ENCODE results near the gene COL9A1. TPM values are rescaled to one million over a fixed set of nuclear protein-coding genes. Genes with fewer than 3 reads are reported as not detected.
"Not testable (repeated sequence)": the region's sequence is repeated elsewhere in the genome, so short reads cannot be mapped to it uniquely, and the experiment has no call there.

Gene COL9A1
- not detected for polyA plus RNA-seq (2012; ENCODE audit: low read depth, missing spikeins)

GRCh38 chr6:70303034-70303525 is at the start of gene COL9A1:
TSS of gene COL9A1 (minus strand) at chr6:70303084. CDS start at chr6:70302924, 160 bp downstream.
- FAIRE-seq (no peak), DNase-seq (ENCODE audit: insufficient read length, low spot score) (no peak)
- no peak for TF ChIP-seq POLR2AphosphoS5 (IDR thresholded peaks at IDR 0.05; ENCODE audit: low read depth, low read length)
- no peak for TF ChIP-seq POLR2A (IDR thresholded peaks at IDR 0.05; ENCODE audit: low read depth, low read length)
- TF ChIP-seq PAX5 (IDR thresholded peaks at IDR 0.05; ENCODE audit: insufficient read depth, low read length, severe bottlenecking): no peak
- no peak for TF ChIP-seq POU2F2 (IDR thresholded peaks at IDR 0.05; ENCODE audit: low read depth, low read length)
- TF ChIP-seq TAF1 (IDR thresholded peaks at IDR 0.05; ENCODE audit: low read depth, low read length): no peak
- TF ChIP-seq SPI1 (IDR thresholded peaks at IDR 0.05; ENCODE audit: low read depth, low read length): no peak

- FAIRE-seq (no peak), DNase-seq (ENCODE audit: insufficient read length, low spot score) (no peak)
- TF ChIP-seq TAF1 (IDR thresholded peaks at IDR 0.05; ENCODE audit: low read depth, low read length) (no peak), SPI1 (IDR thresholded peaks at IDR 0.05; ENCODE audit: low read depth, low read length) (no peak), PAX5 (IDR thresholded peaks at IDR 0.05; ENCODE audit: insufficient read depth, low read length, severe bottlenecking) (no peak), POU2F2 (IDR thresholded peaks at IDR 0.05; ENCODE audit: low read depth, low read length) (no peak), POLR2A (IDR thresholded peaks at IDR 0.05; ENCODE audit: low read depth, low read length) (no peak), POLR2AphosphoS5 (IDR thresholded peaks at IDR 0.05; ENCODE audit: low read depth, low read length) (no peak)
Measured at GRCh38 chr6:70351461-70351860, 48.6 kb upstream of the COL9A1 start.

- FAIRE-seq: no peak
- TF ChIP-seq PAX5 (IDR thresholded peaks at IDR 0.05; ENCODE audit: insufficient read depth, low read length, severe bottlenecking) (no peak), POLR2A (IDR thresholded peaks at IDR 0.05; ENCODE audit: low read depth, low read length) (no peak), POLR2AphosphoS5 (IDR thresholded peaks at IDR 0.05; ENCODE audit: low read depth, low read length) (no peak), SPI1 (IDR thresholded peaks at IDR 0.05; ENCODE audit: low read depth, low read length) (no peak)
Measured at GRCh38 chr6:70345619-70346018, 42.7 kb upstream of the COL9A1 start.

GRCh38 chr6:70343313-70343712 is 40.4 kb upstream of the COL9A1 start:
- TF ChIP-seq TAF1 (IDR thresholded peaks at IDR 0.05; ENCODE audit: low read depth, low read length): no peak
- TF ChIP-seq SPI1 (IDR thresholded peaks at IDR 0.05; ENCODE audit: low read depth, low read length): no peak
- TF ChIP-seq POLR2A (IDR thresholded peaks at IDR 0.05; ENCODE audit: low read depth, low read length): no peak
- no peak for TF ChIP-seq POU2F2 (IDR thresholded peaks at IDR 0.05; ENCODE audit: low read depth, low read length)
- no peak for TF ChIP-seq POLR2AphosphoS5 (IDR thresholded peaks at IDR 0.05; ENCODE audit: low read depth, low read length)
- no peak for TF ChIP-seq PAX5 (IDR thresholded peaks at IDR 0.05; ENCODE audit: insufficient read depth, low read length, severe bottlenecking)

More at GRCh38 chr6:70345619-70346018, 42.7 kb upstream of the COL9A1 start:
- DNase-seq (ENCODE audit: insufficient read length, low spot score): no peak

GRCh38 chr6:70339810-70340209 is 36.9 kb upstream of the COL9A1 start:
- DNase-seq (ENCODE audit: insufficient read length, low spot score); FAIRE-seq: not testable (repeated sequence)

More at GRCh38 chr6:70343313-70343712, 40.4 kb upstream of the COL9A1 start:
- FAIRE-seq (no peak), DNase-seq (ENCODE audit: insufficient read length, low spot score) (no peak)

- no peak for FAIRE-seq
- no peak for TF ChIP-seq POLR2A (IDR thresholded peaks at IDR 0.05; ENCODE audit: low read depth, low read length)
- TF ChIP-seq POLR2AphosphoS5 (IDR thresholded peaks at IDR 0.05; ENCODE audit: low read depth, low read length): no peak
- no peak for TF ChIP-seq PAX5 (IDR thresholded peaks at IDR 0.05; ENCODE audit: insufficient read depth, low read length, severe bottlenecking)
- no peak for TF ChIP-seq TAF1 (IDR thresholded peaks at IDR 0.05; ENCODE audit: low read depth, low read length)
- no peak for TF ChIP-seq SPI1 (IDR thresholded peaks at IDR 0.05; ENCODE audit: low read depth, low read length)
- TF ChIP-seq POU2F2 (IDR thresholded peaks at IDR 0.05; ENCODE audit: low read depth, low read length): no peak
- DNase-seq (ENCODE audit: insufficient read length, low spot score): no peak
Measured at GRCh38 chr6:70338775-70339174, 35.9 kb upstream of the COL9A1 start.

GRCh38 chr6:70337743-70338105 is 34.8 kb upstream of the COL9A1 start:
- FAIRE-seq: no peak
- no peak for DNase-seq (ENCODE audit: insufficient read length, low spot score)
- TF ChIP-seq POLR2A (IDR thresholded peaks at IDR 0.05; ENCODE audit: low read depth, low read length): no peak
- no peak for TF ChIP-seq SPI1 (IDR thresholded peaks at IDR 0.05; ENCODE audit: low read depth, low read length)
- no peak for TF ChIP-seq PAX5 (IDR thresholded peaks at IDR 0.05; ENCODE audit: insufficient read depth, low read length, severe bottlenecking)

GRCh38 chr6:70336996-70337742 is 34.3 kb upstream of the COL9A1 start:
- FAIRE-seq: no peak
- TF ChIP-seq SPI1 (IDR thresholded peaks at IDR 0.05; ENCODE audit: low read depth, low read length) (no peak), POLR2AphosphoS5 (IDR thresholded peaks at IDR 0.05; ENCODE audit: low read depth, low read length) (no peak), PAX5 (IDR thresholded peaks at IDR 0.05; ENCODE audit: insufficient read depth, low read length, severe bottlenecking) (no peak), POU2F2 (IDR thresholded peaks at IDR 0.05; ENCODE audit: low read depth, low read length) (no peak), POLR2A (IDR thresholded peaks at IDR 0.05; ENCODE audit: low read depth, low read length) (no peak), TAF1 (IDR thresholded peaks at IDR 0.05; ENCODE audit: low read depth, low read length) (no peak)
- no peak for DNase-seq (ENCODE audit: insufficient read length, low spot score)

GRCh38 chr6:70327036-70327435 is 24.2 kb upstream of the COL9A1 start:
- no peak for DNase-seq (ENCODE audit: insufficient read length, low spot score)
- no peak for TF ChIP-seq PAX5 (IDR thresholded peaks at IDR 0.05; ENCODE audit: insufficient read depth, low read length, severe bottlenecking)
- no peak for TF ChIP-seq POU2F2 (IDR thresholded peaks at IDR 0.05; ENCODE audit: low read depth, low read length)
- no peak for TF ChIP-seq TAF1 (IDR thresholded peaks at IDR 0.05; ENCODE audit: low read depth, low read length)
- TF ChIP-seq SPI1 (IDR thresholded peaks at IDR 0.05; ENCODE audit: low read depth, low read length): no peak
- no peak for TF ChIP-seq POLR2AphosphoS5 (IDR thresholded peaks at IDR 0.05; ENCODE audit: low read depth, low read length)
- TF ChIP-seq POLR2A (IDR thresholded peaks at IDR 0.05; ENCODE audit: low read depth, low read length): no peak
- no peak for FAIRE-seq

- DNase-seq (ENCODE audit: insufficient read length, low spot score) (no peak), FAIRE-seq (no peak)
- TF ChIP-seq POU2F2 (IDR thresholded peaks at IDR 0.05; ENCODE audit: low read depth, low read length) (no peak), TAF1 (IDR thresholded peaks at IDR 0.05; ENCODE audit: low read depth, low read length) (no peak), PAX5 (IDR thresholded peaks at IDR 0.05; ENCODE audit: insufficient read depth, low read length, severe bottlenecking) (no peak), SPI1 (IDR thresholded peaks at IDR 0.05; ENCODE audit: low read depth, low read length) (no peak), POLR2AphosphoS5 (IDR thresholded peaks at IDR 0.05; ENCODE audit: low read depth, low read length) (no peak), POLR2A (IDR thresholded peaks at IDR 0.05; ENCODE audit: low read depth, low read length) (no peak)
Measured at GRCh38 chr6:70325009-70325408, 22.1 kb upstream of the COL9A1 start.

- DNase-seq (ENCODE audit: insufficient read length, low spot score); FAIRE-seq: not testable (repeated sequence)
Measured at GRCh38 chr6:70317799-70318198, 14.9 kb upstream of the COL9A1 start.
